ENCODE results near the gene CDK6.

The CDK6 gene

DNA sequence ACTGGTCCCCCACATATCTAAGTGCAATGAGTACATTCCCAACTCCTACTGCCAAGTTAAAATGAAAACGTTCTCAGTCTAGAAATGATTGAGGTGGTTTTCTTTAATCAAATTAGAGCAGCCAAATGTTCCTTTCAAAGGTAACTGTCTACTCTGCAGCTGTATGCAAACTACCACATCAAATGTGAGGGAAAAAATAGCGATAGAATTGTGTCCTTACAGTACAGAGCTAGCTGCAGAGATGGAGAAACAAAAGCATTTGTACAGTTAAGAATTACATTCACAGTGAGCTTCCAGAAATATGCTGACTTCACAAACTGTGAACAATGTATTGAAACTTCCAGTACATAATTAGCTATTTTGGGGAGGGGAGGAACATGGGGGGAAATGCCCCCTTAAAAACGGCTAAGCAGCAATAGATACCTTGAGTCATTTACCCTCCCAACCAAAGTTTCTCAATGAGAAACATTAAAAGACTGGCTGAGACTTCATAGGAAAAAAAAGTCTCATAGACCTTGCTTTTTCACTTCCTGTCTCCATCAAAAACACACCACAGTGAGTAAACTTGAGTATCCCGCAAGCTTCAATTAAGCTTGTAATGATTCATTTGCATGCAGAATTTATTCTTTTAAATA, 22.9 kb downstream of the CDK6 start:
- no peak for DNase-seq (ENCODE audit: extremely low read depth, low read depth)
- TF ChIP-seq, protein P1, sequence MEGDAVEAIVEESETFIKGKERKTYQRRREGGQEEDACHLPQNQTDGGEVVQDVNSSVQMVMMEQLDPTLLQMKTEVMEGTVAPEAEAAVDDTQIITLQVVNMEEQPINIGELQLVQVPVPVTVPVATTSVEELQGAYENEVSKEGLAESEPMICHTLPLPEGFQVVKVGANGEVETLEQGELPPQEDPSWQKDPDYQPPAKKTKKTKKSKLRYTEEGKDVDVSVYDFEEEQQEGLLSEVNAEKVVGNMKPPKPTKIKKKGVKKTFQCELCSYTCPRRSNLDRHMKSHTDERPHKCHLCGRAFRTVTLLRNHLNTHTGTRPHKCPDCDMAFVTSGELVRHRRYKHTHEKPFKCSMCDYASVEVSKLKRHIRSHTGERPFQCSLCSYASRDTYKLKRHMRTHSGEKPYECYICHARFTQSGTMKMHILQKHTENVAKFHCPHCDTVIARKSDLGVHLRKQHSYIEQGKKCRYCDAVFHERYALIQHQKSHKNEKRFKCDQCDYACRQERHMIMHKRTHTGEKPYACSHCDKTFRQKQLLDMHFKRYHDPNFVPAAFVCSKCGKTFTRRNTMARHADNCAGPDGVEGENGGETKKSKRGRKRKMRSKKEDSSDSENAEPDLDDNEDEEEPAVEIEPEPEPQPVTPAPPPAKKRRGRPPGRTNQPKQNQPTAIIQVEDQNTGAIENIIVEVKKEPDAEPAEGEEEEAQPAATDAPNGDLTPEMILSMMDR (IDR thresholded peaks at IDR 0.05; ENCODE audit: low read depth, low read length): no peak

DNA sequence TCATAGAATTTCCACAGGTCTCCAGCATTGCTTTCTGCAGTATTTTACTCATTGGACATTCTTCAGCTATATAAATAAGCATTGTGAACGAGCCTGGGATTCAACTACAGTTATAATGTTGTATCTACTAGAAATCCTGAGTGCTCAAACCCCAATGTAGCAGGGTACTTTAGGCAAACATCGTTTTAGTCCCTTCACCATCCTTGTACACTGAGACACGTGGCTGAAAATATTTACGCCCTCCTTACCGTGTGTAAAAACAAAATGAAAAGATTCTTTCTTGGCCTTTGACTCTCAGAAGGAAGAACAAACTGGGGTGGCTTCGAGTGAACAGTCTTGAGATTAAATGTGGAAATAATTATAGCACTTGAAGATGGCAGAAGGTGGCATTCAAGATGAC, 25.2 kb downstream of the CDK6 start:
- DNase-seq (ENCODE audit: extremely low read depth, low read depth): no peak
- TF ChIP-seq, protein P1 (IDR thresholded peaks at IDR 0.05; ENCODE audit: low read depth, low read length): no peak

DNA sequence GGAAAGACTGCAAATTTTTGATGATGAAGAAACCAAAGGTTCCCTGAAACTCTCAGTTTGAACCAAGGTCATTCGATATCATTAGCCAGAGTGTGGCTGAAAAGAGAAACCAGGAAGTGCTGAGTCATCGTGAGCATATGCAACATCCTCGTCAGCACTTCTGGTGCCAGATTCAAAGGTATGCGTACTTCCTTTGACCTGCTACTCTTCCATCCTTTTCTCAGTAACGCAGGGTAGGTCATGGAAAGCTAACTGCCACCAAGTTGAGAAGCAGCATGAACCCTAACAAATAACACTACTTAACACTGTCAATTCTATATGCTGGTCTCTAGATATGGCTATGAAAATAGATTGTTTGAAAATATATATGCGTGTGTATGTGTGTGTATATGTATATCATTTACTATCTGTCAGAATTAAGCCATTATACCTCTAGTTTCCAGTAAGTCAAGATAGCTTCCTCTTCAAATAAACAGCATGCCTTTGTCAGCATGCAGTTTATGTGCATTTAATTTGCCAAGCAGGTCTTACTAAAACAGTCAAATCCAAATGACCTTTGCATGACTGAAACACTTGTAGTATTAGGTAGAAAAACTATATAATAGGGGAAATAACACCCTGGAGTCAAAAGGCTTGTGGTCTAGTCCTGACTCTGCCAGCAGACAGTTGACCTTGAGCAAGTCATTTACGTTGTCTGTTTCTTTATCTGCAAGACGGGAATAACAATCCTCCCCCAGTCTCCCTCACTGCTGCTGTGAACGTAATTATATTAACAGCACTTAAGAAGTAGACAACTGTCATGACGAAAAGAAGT, 26.4 kb downstream of the CDK6 start:
- peak; percentile 89 for DNase-seq (ENCODE audit: extremely low read depth, low read depth)
- TF ChIP-seq, protein P1 (IDR thresholded peaks at IDR 0.05; ENCODE audit: low read depth, low read length): no peak

DNA sequence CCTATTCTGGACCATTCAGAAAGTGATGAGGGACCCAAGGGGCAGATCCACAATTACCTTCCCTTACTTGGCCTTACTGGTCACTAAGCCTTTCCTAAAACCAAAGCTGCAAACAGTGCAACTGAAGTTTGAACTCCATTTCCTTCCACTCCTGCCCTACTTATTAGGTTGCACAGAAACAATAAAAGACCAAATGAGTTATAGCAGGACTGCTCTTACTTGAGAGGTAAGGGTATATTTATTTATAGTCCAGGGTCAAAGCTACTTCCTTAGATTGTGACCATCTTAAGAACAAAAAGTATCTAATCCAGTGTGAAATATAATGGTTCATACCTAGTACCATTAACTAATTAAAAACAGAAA, 27.0 kb downstream of the CDK6 start:
- TF ChIP-seq, protein P1 (IDR thresholded peaks at IDR 0.05; ENCODE audit: low read depth, low read length): no peak
- no peak for DNase-seq (ENCODE audit: extremely low read depth, low read depth)

DNA sequence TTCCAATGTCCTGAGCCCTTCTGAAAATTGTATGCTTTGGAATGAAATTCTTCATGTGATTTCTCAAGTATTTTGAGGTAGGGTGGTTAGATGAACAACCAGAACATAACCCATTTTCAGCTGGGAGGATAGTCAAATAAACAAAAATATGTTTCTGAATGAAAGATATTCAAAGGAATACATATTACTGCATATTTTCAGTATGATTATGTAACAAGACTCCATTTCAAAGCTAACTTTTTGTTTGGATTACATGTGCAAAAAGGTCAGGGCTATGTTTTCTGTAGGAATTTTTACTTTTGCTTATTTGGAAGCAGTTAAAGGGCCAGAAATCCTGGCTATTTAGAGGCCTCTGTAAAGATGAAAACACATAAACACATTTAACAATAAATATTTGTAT, 27.7 kb downstream of the CDK6 start:
- TF ChIP-seq, protein P1 (IDR thresholded peaks at IDR 0.05; ENCODE audit: low read depth, low read length): no peak
- DNase-seq (ENCODE audit: extremely low read depth, low read depth): no peak

DNA sequence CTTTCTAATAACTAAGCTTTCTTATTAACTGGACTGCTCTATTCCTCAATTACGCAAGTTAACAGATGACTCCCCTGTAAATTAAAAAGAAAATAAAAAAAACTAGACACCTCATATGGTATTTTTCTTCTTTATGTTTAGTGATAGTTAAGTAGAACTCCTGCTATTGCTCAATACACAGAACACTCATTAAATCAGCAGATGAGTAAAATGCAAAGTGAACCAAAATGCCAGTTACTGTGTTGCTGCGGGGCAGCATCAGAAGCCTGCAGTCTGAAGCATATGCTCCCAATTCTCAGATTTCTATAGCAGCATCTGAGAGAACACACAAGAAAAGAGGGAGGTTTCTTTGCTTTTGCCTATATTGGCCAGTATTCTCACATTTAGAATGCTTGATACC, 28.4 kb downstream of the CDK6 start:
- TF ChIP-seq, protein P1 (IDR thresholded peaks at IDR 0.05; ENCODE audit: low read depth, low read length): no peak
- DNase-seq (ENCODE audit: extremely low read depth, low read depth): no peak

DNA sequence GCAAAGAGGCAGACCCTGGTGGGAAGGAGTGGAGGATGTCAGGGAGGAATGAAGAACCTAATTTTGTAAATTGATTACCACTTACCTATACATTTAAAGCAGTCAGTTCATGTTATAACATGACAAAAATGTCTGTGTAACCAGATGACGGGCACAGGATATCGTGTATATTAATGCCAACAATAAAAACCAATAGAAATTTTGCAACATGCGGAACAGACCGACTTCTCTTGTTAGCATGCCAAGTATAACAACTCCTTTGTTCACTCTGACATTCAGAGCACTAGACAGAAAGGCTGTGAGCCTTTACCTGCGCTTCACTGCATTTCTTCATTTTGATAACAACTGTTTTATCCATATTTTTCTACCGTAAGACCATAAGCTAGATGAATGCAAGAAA, 29.9 kb downstream of the CDK6 start:
- TF ChIP-seq, protein P1 (IDR thresholded peaks at IDR 0.05; ENCODE audit: low read depth, low read length): no peak

More for the DNA sequence above, 29.9 kb downstream of the CDK6 start:
- DNase-seq (ENCODE audit: extremely low read depth, low read depth): no peak
